Nephron progenitor cell (in vitro differentiated cells): ENCODE measurements around the gene CNTNAP2.
A peak's percentile ranks its signal among the peaks of the same experiment; 100 is the strongest.

Source experiments
- DNase-seq: peaks from one replicate; pipeline ENCODE4 v3.0.0; 2021
- H3K27ac Mint-ChIP-seq: 2 replicates; pipeline ENCODE4 v1.8.0; 2021; ENCODE audit warnings: mild to moderate bottlenecking, moderate library complexity, mixed read lengths
- H3K27me3 Mint-ChIP-seq: 2 replicates; pipeline ENCODE4 v1.8.0; 2021; ENCODE audit warnings: mild to moderate bottlenecking, low read depth, mixed read lengths; ENCODE audit not compliant: poor library complexity
- H3K36me3 Mint-ChIP-seq: 2 replicates; pipeline ENCODE4 v1.8.0; 2021; ENCODE audit warnings: low read depth, mixed read lengths
- H3K4me1 Mint-ChIP-seq: 2 replicates; pipeline ENCODE4 v1.8.0; 2021; ENCODE audit warnings: mixed read lengths
- H3K4me3 Mint-ChIP-seq: 2 replicates; pipeline ENCODE4 v1.8.0; 2021; ENCODE audit warnings: mild to moderate bottlenecking, moderate library complexity, mixed read lengths
- H3K9me3 Mint-ChIP-seq: 2 replicates; pipeline ENCODE4 v1.8.0; 2021; ENCODE audit warnings: mild to moderate bottlenecking, moderate library complexity, mixed read lengths
- CTCF ChIP-seq: fragments of 200-600 bp; sonication (generic); IDR thresholded peaks from 2 replicates; pipeline ENCODE4 v1.5.0; 2021; ENCODE audit warnings: antibody characterized with exemption

Gene CNTNAP2

GRCh38 chr7:147771344-147771743 is 1654.7 kb downstream of the CNTNAP2 start:
- no peak overlapping the region for H3K4me3 Mint-ChIP-seq
- peaks cover 3% of the 10 kb centered on the region for H3K27me3 Mint-ChIP-seq
- H3K27ac Mint-ChIP-seq = no peak overlapping the region
- no peaks in the 10 kb centered on the region for H3K9me3 Mint-ChIP-seq
- no peak for DNase-seq
- no peaks in the 10 kb centered on the region for H3K36me3 Mint-ChIP-seq
- peaks cover 13% of the 10 kb centered on the region for H3K4me1 Mint-ChIP-seq
- no peak for TF ChIP-seq CTCF

GRCh38 chr7:147774461-147774860 is 1657.9 kb downstream of the CNTNAP2 start:
- Mint-ChIP-seq H3K27ac (peak overlapping the region; percentile 66), H3K4me1 (peaks cover 13% of the 10 kb centered on the region)

GRCh38 chr7:147775516-147776284 is 1659.1 kb downstream of the CNTNAP2 start:
- Mint-ChIP-seq H3K36me3 (no peaks in the 10 kb centered on the region), H3K9me3 (no peaks in the 10 kb centered on the region), H3K27ac (no peak overlapping the region), H3K27me3 (peaks cover 3% of the 10 kb centered on the region), H3K4me3 (no peak overlapping the region), H3K4me1 (peaks cover 13% of the 10 kb centered on the region)
- no peak for DNase-seq
- TF ChIP-seq CTCF = no peak

More at GRCh38 chr7:147774461-147774860, 1657.9 kb downstream of the CNTNAP2 start:
- Mint-ChIP-seq H3K9me3 (no peaks in the 10 kb centered on the region), H3K4me3 (no peak overlapping the region), H3K27me3 (peaks cover 3% of the 10 kb centered on the region), H3K36me3 (no peaks in the 10 kb centered on the region)
- TF ChIP-seq CTCF = no peak
- no peak for DNase-seq

GRCh38 chr7:147777309-147777708 is 1660.7 kb downstream of the CNTNAP2 start:
- H3K9me3 Mint-ChIP-seq = no peaks in the 10 kb centered on the region
- H3K27ac Mint-ChIP-seq = no peak overlapping the region
- no peak overlapping the region for H3K4me3 Mint-ChIP-seq
- DNase-seq = no peak
- peaks cover 6% of the 10 kb centered on the region for H3K4me1 Mint-ChIP-seq
- H3K27me3 Mint-ChIP-seq = peaks cover 3% of the 10 kb centered on the region
- H3K36me3 Mint-ChIP-seq = no peaks in the 10 kb centered on the region
- TF ChIP-seq CTCF = no peak

GRCh38 chr7:147779949-147780348 is 1663.3 kb downstream of the CNTNAP2 start:
- Mint-ChIP-seq H3K27me3 (peaks cover 3% of the 10 kb centered on the region), H3K27ac (no peak overlapping the region), H3K9me3 (peaks cover 5% of the 10 kb centered on the region), H3K4me1 (peaks cover 6% of the 10 kb centered on the region), H3K4me3 (no peak overlapping the region), H3K36me3 (no peaks in the 10 kb centered on the region)
- TF ChIP-seq CTCF = no peak
- DNase-seq = no peak

- Mint-ChIP-seq H3K36me3 (no peaks in the 10 kb centered on the region), H3K4me1 (no peaks in the 10 kb centered on the region), H3K4me3 (no peak overlapping the region), H3K9me3 (no peaks in the 10 kb centered on the region), H3K27me3 (no peaks in the 10 kb centered on the region), H3K27ac (no peak overlapping the region)
- TF ChIP-seq CTCF = no peak
- no peak for DNase-seq
Observed at GRCh38 chr7:147796581-147796980, 1680.0 kb downstream of the CNTNAP2 start.
